K562 (cell line): ENCODE measurements around the gene EEFSEC. TPM values are rescaled to one million over a fixed set of nuclear protein-coding genes. Genes with fewer than 3 reads are reported as not detected.
A peak's percentile ranks its signal among the peaks of the same experiment; 100 is the strongest.

Experiments
- ATAC-seq: fragments of 200-7000 bp; cut with Tn5 transposase; 3 replicates; pipeline ENCODE4 v1.9.1; 2020; ENCODE audit warnings: moderate library complexity
- BruUV-seq: library from RNA; stranded (reverse); fragments of 400-500 nt; replicated peaks from 2 replicates; lab custom pipeline; 2021; lab: Mats Ljungman, UMichigan
- CTCF ChIA-PET: fragments of 300-600 bp; formaldehyde crosslinking; extraction: SDS; loops from one replicate; lab custom pipeline; 2021; ENCODE audit warnings: low intra/inter-chr PET ratio; lab: Yijun Ruan, JAX
- POLR2A ChIA-PET: fragments of 300-600, 350-650 bp; sonication (Branson Sonifier 250); formaldehyde crosslinking; extraction: SDS; loops from one replicate; lab custom pipeline; 2021; ENCODE audit warnings: antibody characterized with exemption, inconsistent platforms; lab: Yijun Ruan, JAX
- DNase-seq, 4 experiments: peaks; one replicate each; pipeline versions ENCODE4 v3.0.0 to v3.0.0-alpha.2; 2011 to 2018; ENCODE audit warnings: low spot score in 3 of 4, mixed read lengths in 3 of 4; ENCODE audit errors: extremely low read depth in 1 of 4
- FAIRE-seq: peaks from 2 replicates; lab custom pipeline; 2011; peaks lifted over from hg19 to GRCh38; lab: Jason Lieb, UNC
- H2AFZ ChIP-seq: 2 replicates; pipeline ENCODE4 v1.6.0; 2011; ENCODE audit warnings: low read depth, low read length, control low read depth, inconsistent platforms
- H3K27ac ChIP-seq: fragments of 200-600 bp; 3 replicates; pipeline ENCODE4 v1.8.0; 2011; ENCODE audit warnings: low read depth, mild to moderate bottlenecking, control low read depth, inconsistent platforms, low read length, moderate library complexity, mixed read lengths; ENCODE audit errors: extremely low read depth
- H3K27me3 ChIP-seq, 2 experiments: fragments of 300-600 bp in 1 of 2; 2 replicates in 1 of 2; 3 replicates in 1 of 2; pipeline versions ENCODE4 v1.6.0 to v1.8.0; 2011; ENCODE audit warnings: inconsistent platforms in 2 of 2, low read length in 2 of 2, mild to moderate bottlenecking in 1 of 2, mixed read lengths in 1 of 2, moderate library complexity in 1 of 2; ENCODE audit not compliant: control insufficient read depth in 2 of 2, insufficient read depth in 2 of 2
- H3K36me3 ChIP-seq: fragments of 300-600 bp; 3 replicates; pipeline ENCODE4 v1.8.0; 2011; ENCODE audit warnings: mild to moderate bottlenecking, low read length, inconsistent platforms; ENCODE audit not compliant: control insufficient read depth, insufficient read depth
- H3K4me1 ChIP-seq, 2 experiments: fragments of 200-600 bp in 1 of 2; replicated peaks in 1 of 2; 2 replicates in 1 of 2; 3 replicates in 1 of 2; pipeline versions ENCODE4 v1.5.1 to v1.8.0; 2011; ENCODE audit warnings: inconsistent platforms in 2 of 2, low read length in 2 of 2, mild to moderate bottlenecking in 1 of 2, mixed read lengths in 1 of 2, moderate library complexity in 1 of 2; ENCODE audit not compliant: control insufficient read depth in 2 of 2, insufficient read depth in 2 of 2
- H3K4me2 ChIP-seq: 2 replicates; pipeline ENCODE4 v1.6.1; 2011; ENCODE audit warnings: low read length, control low read depth, inconsistent platforms, mixed read lengths; ENCODE audit not compliant: insufficient read depth
- H3K4me3 ChIP-seq: fragments of 200-600 bp; sonication (generic), shearing (Covaris generic); 2 replicates; pipeline ENCODE4 v1.5.1; 2016; ENCODE audit warnings: control low read depth, inconsistent platforms
- H3K79me2 ChIP-seq: fragments of 200-600 bp; 3 replicates; pipeline ENCODE4 v1.8.0; 2011; ENCODE audit warnings: low read length, inconsistent platforms; ENCODE audit not compliant: control insufficient read depth, insufficient read depth
- H3K9ac ChIP-seq, 2 experiments: 2 replicates each; pipeline versions ENCODE4 v1.6.0 to v1.6.1; 2011; ENCODE audit warnings: low read depth in 2 of 2, low read length in 2 of 2, control low read depth in 1 of 2, inconsistent platforms in 1 of 2, mild to moderate bottlenecking in 1 of 2, mixed read lengths in 1 of 2; ENCODE audit not compliant: insufficient read depth in 1 of 2
- H3K9me1 ChIP-seq: one replicate; pipeline ENCODE4 v1.6.0; 2011; ENCODE audit warnings: inconsistent platforms, mild to moderate bottlenecking, low read length, moderate library complexity; ENCODE audit not compliant: control insufficient read depth, insufficient read depth
- H3K9me3 ChIP-seq: replicated peaks from 2 replicates; pipeline ENCODE4 v1.5.1; 2011; ENCODE audit warnings: low read depth, low read length, inconsistent platforms; ENCODE audit not compliant: control insufficient read depth, insufficient read depth
- H4K20me1 ChIP-seq: replicated peaks from 2 replicates; pipeline ENCODE4 v1.6.1; 2011; ENCODE audit warnings: low read length, inconsistent platforms, mixed read lengths; ENCODE audit not compliant: control insufficient read depth, insufficient read depth
- CBX3 ChIP-seq, 2 experiments: IDR thresholded peaks; 1 replicate in 1 of 2; 2 replicates in 1 of 2; pipeline ENCODE4 v1.6.1; 2012; ENCODE audit warnings: inconsistent platforms in 2 of 2, low read length in 2 of 2, borderline replicate concordance in 1 of 2, control low read depth in 1 of 2
- CBX8 ChIP-seq: fragments of 200-600 bp; sonication (generic); IDR thresholded peaks from 2 replicates; pipeline ENCODE4 v1.6.1; 2012; ENCODE audit warnings: borderline replicate concordance, mixed run types, low read depth, mild to moderate bottlenecking, moderate library complexity, mixed read lengths, low read length, control low read depth, inconsistent platforms; ENCODE audit not compliant: poor library complexity, severe bottlenecking; ENCODE audit errors: extremely low read depth
- E2F6 ChIP-seq, 2 experiments: IDR thresholded peaks; 2 replicates each; pipeline ENCODE4 v1.6.1; 2011; ENCODE audit warnings: borderline replicate concordance in 1 of 2, control low read depth in 1 of 2, low read depth in 1 of 2, low read length in 1 of 2, mild to moderate bottlenecking in 1 of 2, mixed read lengths in 1 of 2, moderate library complexity in 1 of 2; ENCODE audit not compliant: insufficient read depth in 1 of 2, insufficient read length in 1 of 2, poor library complexity in 1 of 2, severe bottlenecking in 1 of 2; ENCODE audit errors: extremely low read depth in 1 of 2
- POLR3G ChIP-seq: IDR thresholded peaks from 2 replicates; pipeline ENCODE4 v1.6.1; 2011; ENCODE audit not compliant: insufficient read length, insufficient replicate concordance; ENCODE audit errors: extremely low read depth
- ZFP36 ChIP-seq: fragments of 150-350 bp; IDR thresholded peaks from 2 replicates; pipeline ENCODE4 v1.6.1; 2018; ENCODE audit warnings: low read length, low read depth; ENCODE audit not compliant: partially characterized antibody
- WGBS: fragments of 100-300 bp; shearing (Covaris generic); methylation state at CpG from one replicate; pipeline ENCODE4 v1.1.6; 2016; ENCODE audit warnings: low coverage, mixed read lengths; ENCODE audit not compliant: insufficient coverage; ENCODE audit errors: missing lambda C conversion rate; 5-methylcytosine and 5-hydroxymethylcytosine counted together
- in situ Hi-C: fragments of 300-500 bp; cut with MboI; formaldehyde crosslinking; loops from 4 replicates; pipeline ENCODE4 v1.15.0; 2018; ENCODE audit warnings: inconsistent platforms, mixed read lengths
- intact Hi-C: fragments of 100-400 bp; cut with micrococcal nuclease; formaldehyde crosslinking; loops from 2 replicates; pipeline ENCODE4 v1.14.2; 2022
- polyA plus RNA-seq, 8 experiments: library from polyadenylated mRNA; depleted of rRNA in 4 of 8; stranded (reverse) in 5 of 8; unstranded in 3 of 8; fragments of >200 nt; fragmentation: Nextera tagmentation in 2 of 8; fragmentation: Illumina TruSeq in 1 of 8; extraction: Ambion mirVana in 2 of 8; extraction: Trizol in 1 of 8; gene quantifications; 2 replicates each; pipeline versions ENCODE4 v1.2.1 to v1.2.3, GENCODE V29; 2011 to 2014; ENCODE audit warnings: inconsistent platforms in 1 of 8, missing spikeins in 1 of 8
- total RNA-seq, 7 experiments: library from RNA; depleted of rRNA in 6 of 7; stranded (reverse); fragments of >200 nt in 6 of 7; fragmentation: Illumina TruSeq in 2 of 7; extraction: Trizol in 2 of 7; gene quantifications; 2 replicates each; pipeline versions ENCODE4 v1.2.1 to v1.2.3, GENCODE V29; 2011 to 2021; ENCODE audit warnings: low replicate concordance in 1 of 7

The EEFSEC gene
- total and polyA plus RNA-seq, 9 of the 15 experiments (the other 6 are each of a cell fraction or from before 2014, with no cell fraction given): 0.35 to 11.8 (median 7.7) TPM

GRCh38 chr3:128260275-128260674 lies 107.0 kb downstream of the EEFSEC start:
- ATAC-seq (no peak), FAIRE-seq (no peak), DNase-seq (no peak)
- Histone ChIP-seq H3K79me2 (no peaks in the 10 kb centered on the region), H2AFZ (no peak overlapping the region), H3K36me3 (peaks cover 2% of the 10 kb centered on the region; the same call in 1 of the 3 replicates), H3K27me3 (no peaks in the 10 kb centered on the region), H3K4me2 (no peak overlapping the region), H3K9me3 (peaks cover 2% of the 10 kb centered on the region; the same call in 1 of the 2 replicates), H4K20me1 (no peaks in the 10 kb centered on the region), H3K9me1 (no peaks in the 10 kb centered on the region), H3K4me1 (peaks cover 0 to 4% of the 10 kb centered on the region in 2 experiments; a peak in 1 of 5 replicates), H3K9ac (no peak overlapping the region), H3K27ac (no peak overlapping the region), H3K4me3 (no peak overlapping the region)
- POLR2A ChIA-PET: no interaction called here
- intact Hi-C loops: no loop called here
- 70% methylated on average over 1 of the region's 1 CpG for WGBS
- CTCF ChIA-PET: no interaction called here
- 0 out of 3 replicates have a peak, but pooled peaks of 1 of the 2 experiments have one; percentile 20 for TF ChIP-seq CBX3 (IDR thresholded peaks at IDR 0.05; ENCODE audit: borderline replicate concordance in 1 of 2, low read length in 2 of 2)
- no peak for TF ChIP-seq ZFP36
- TF ChIP-seq POLR3G: no peak
- no TSS peak for BruUV-seq
- in situ Hi-C loops: no loop called here

- ATAC-seq (no peak), DNase-seq (no peak), FAIRE-seq (no peak)
- WGBS: 83% methylated on average over 2 of the region's 3 CpGs
- H4K20me1 ChIP-seq: no peaks in the 10 kb centered on the region
- no peak overlapping the region for H3K27ac ChIP-seq
- H3K9me1 ChIP-seq: no peaks in the 10 kb centered on the region
- no TSS peak for BruUV-seq
- no peak overlapping the region for H3K9ac ChIP-seq
- intact Hi-C loops (no loop called here), in situ Hi-C loops (no loop called here)
- no peak overlapping the region for H3K4me3 ChIP-seq
- POLR2A ChIA-PET: interaction anchor here (1.0 kb wide), 1 partner anchor 9 kb away, joined by 3 read pairs; no protein-coding TSS in a partner anchor
- H3K36me3 ChIP-seq: peaks cover 2% of the 10 kb centered on the region; the same call in 1 of the 3 replicates
- H3K79me2 ChIP-seq: no peaks in the 10 kb centered on the region
- H3K4me2 ChIP-seq: no peak overlapping the region
- H3K27me3 ChIP-seq: no peaks in the 10 kb centered on the region
- peaks cover 0 to 4% of the 10 kb centered on the region in 2 experiments; a peak in 1 of 5 replicates for H3K4me1 ChIP-seq
- CTCF ChIA-PET: no interaction called here
- no peak overlapping the region for H2AFZ ChIP-seq
- H3K9me3 ChIP-seq: peaks cover 2% of the 10 kb centered on the region; the same call in 1 of the 2 replicates
- TF ChIP-seq E2F6 (IDR thresholded peaks at IDR 0.05; ENCODE audit: borderline replicate concordance in 1 of 2, extremely low read depth in 1 of 2, insufficient read depth in 1 of 2, insufficient read length in 1 of 2, low read depth in 1 of 2, low read length in 1 of 2, poor library complexity in 1 of 2, severe bottlenecking in 1 of 2) (no peak), CBX8 (no peak)
Observed at GRCh38 chr3:128262457-128262856, 109.2 kb downstream of the EEFSEC start.
